GM18498 (cell line): ENCODE data around the gene SLC25A22.
A peak's percentile ranks its signal among the peaks of the same experiment; 100 is the strongest.

ENCODE experiments used
- ATAC-seq: cut with Tn5 transposase; IDR thresholded peaks from one replicate; pipeline ENCODE4 v1.9.1; 2021; ENCODE audit warnings: mild to moderate bottlenecking, moderate library complexity; ENCODE audit not compliant: unreplicated experiment

Gene SLC25A22

DNA sequence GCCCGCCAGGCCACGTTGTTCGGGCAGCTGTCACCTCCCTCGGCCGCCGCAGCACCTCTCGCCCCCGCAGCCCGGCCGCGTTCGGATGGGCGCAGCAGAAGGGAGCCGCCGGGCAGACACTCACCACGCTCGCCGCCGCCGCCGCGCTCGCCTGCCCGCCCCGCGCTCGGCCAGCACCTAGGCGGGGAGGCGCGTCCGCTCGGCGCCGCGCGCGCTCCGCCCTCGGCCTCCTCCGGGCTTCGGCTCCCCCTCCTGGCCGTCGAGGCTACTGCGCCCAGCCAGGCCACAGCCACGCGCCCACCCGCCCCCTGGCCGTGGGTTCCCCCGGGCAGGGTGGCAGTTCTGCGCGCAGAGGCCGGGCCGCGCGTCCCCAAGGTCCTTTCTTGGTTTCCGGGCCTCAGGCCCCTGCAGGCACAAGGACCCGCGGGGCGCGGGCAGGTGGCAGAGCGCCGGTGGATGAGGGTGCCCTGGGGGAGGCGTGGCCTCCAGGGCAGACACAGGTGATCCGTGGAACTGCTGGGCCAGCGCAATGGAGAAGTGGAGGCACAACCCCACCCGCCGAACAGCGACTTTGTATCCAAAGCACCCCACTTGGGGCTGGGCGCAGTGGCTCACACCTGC, at the start of gene SLC25A22:
Gene SLC25A22, minus strand, starts transcription at position 189 of the 621 bp plus-strand sequence. CDS start 3,275 bp downstream, outside the sequence.
- ATAC-seq = peak; percentile 67

DNA sequence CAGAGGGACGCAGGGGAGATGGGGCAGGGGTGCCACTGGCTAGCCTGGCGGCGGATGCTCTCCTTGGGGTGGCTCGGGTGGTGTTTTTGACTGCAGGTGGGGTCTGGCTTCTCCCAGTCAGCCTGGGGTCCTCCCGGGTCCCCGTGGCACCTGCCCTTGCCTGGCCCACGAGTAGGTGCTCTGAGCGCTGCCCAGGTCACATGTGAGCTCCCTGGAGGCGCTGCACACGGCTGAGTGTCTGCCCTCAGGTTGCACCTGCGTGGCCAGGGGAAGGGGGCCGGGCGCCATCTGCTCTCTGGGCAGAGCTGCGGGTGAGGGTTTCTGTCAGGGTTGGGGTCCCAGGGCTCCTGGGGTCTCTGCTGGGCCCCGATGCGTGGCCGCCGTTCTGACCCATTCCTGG, 49.8 kb upstream of the SLC25A22 start:
- no peak for ATAC-seq

DNA sequence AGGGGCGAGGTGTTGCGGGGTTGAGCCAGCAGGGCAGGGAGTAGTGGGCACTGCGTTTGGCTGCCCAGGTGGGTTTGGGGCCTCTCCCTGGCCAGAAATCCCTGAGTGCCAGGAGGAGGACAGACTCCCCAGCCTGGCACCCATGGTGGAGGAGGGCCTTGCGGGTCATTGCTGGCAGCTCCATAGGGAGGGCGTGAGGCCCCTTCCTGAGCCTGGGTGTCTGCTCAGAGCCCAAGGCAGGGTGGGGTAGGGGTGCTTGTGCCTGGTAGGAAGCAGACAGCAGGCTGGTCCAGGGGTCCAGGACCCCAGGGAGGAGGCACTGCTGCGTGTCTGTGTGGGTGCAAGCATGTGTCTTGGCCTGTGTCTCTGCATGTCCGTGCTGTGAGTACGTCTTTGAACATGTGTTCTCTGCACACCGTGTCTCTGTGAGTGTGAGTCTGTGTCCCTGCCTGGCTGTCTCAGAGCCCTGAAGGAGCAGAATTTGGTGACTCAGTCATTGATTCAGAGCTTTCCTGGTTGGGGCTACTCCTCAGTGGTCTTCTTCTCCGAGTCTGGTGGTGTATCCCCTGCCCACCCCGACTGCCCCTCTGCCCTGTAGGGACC, 48.5 kb upstream of the SLC25A22 start:
- no peak for ATAC-seq

DNA sequence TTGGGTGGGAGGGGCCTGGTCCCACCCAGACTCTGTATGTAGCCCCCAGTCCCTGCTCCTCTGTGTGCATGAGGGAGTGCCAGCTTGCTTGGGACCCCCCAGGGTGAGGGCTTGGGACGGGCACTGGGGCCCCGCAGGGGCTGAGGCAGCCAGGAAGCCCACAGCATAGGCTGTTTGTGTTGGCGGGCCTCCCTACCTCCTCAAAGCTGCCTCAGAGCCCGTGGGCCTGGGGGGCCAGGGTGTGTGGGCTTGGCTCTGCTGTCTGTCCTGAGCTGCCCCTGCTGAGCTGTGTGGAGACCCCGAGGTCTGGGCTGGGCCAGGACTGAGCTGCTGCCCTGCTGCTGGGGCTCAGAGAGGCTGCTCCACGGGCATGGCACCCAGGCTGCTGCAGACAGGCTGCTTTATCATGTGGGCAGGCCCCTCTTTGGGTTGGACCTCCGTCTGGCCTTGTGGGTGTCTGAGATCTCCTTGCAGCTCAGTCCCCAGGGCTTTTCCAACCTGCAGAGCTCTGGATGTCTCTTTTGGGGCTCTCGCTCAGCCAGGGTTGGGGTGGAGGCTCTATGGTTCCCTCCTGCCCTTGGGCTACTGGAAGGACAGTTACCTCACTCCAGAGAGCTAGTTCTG, 47.9 kb upstream of the SLC25A22 start:
- no peak for ATAC-seq

DNA sequence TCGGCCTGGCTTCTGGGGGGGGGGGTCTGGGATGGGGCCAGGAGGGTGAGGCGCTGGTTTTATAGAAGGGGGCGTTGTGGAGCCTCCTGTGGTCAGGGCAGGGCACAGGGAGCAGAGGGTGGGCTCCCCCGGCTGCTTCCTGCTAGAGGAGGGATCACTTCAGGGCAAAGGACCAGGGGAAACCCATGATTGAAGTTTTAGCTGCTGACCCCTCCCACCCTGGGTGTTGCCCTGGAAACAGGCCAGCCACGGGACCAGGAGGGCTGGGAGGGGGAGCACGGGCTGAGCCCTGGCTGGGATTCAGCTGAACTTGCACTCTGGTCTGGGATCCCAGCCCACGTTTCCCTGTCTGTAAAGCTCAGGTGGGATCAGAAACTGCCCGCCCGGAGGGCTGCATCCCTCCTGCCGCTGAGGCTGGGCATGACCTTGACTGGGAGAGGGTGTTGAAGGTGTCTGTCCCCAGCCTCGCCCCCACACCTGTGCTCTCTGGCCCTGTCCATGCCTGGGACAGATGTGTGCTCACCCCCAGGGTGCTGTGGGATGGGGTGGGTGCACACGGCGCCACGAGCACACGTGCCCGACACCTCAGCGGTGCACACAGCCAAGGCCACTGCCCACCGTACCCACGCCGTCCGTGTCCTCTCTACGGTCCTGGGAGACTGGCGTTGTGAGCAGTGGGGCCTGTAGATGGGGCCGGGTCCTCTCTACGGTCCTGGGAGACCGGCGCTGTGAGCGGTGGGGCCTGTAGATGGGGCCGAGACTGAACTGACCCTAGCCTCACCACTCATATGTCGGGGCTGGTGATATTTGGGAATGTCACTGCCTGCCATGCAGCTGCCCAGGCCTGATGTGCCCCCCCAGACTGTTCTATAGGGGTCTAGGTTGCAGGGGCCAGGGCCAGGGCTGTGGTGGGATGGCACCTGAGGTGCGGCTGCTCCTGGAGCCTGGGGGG, 46.9 kb upstream of the SLC25A22 start:
- ATAC-seq = no peak

DNA sequence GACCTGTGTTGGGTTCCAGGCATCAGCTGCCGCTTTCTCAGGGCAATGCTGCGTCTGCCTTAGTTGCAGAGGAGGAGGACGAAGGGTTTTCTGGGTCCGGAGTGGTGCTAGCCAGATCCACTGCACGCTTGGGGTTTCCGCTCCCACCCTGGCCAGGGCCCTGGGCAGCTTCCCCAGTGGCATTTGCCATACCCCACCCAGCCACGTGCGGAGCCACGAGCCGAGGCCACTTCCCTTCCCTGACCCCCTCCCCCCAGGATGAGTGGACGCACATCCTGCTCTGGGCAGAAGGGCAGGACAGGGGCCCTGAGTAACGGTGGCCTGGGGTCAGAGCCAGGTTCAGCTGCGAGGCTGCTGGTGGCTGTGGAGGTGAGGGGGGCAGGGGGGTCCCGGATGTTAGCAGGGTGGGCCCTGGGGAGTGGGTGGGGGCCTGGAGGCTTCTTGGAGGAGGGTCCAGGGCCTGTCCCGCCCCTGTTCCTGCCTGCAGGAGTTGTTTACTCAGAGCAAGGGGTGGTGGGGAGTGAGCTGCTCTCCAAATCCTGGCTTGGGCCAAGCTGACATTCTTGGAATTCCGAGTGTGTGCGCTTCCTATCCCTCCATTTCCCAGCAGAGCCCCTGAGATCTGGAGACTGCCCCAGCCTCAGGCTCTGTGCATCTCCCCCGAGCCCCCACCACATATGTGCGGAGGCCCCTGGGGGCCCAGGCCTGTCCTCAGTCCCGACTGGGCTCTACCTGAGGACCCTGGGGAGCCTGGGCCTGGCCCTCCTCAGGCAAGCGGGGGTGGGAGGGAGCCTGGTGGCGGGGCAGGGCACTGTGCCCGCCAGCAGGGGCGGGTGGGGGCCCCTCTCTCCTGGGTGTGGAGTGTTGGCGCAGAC, 46.0 kb upstream of the SLC25A22 start:
- ATAC-seq = no peak

DNA sequence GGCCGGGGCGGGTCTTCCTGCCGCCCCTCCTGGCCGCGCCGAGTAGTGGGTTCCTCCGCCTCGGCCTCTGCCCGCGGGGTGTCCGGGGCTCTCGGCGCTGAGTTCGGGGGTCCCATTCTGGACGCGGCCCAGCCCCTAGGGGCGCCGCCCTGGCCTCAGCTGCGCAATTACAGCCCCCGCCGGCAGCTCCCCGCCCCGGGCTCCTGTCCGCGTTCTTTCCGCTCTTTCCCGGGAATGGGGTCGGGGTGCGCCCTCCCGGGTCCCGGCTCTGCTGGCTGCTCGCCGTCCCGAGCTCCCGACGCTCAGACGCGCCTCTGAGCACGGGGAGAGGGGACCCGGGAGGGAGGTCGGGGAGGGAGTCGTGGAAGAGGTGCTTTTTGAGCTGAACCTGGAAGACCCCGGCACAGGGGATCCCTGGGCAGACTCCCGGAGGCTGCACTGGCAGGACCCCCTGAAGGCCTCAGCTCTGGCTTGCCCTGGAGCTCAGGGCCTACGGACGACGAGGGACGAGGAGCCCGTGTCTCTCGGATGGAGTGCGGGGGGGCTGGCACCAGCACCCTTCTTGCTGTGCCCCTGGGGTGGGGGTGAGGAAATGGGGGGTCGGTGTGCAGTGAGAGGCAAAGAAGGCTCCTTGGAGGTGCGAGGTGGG, 45.1 kb upstream of the SLC25A22 start:
- peak; percentile 15 for ATAC-seq

DNA sequence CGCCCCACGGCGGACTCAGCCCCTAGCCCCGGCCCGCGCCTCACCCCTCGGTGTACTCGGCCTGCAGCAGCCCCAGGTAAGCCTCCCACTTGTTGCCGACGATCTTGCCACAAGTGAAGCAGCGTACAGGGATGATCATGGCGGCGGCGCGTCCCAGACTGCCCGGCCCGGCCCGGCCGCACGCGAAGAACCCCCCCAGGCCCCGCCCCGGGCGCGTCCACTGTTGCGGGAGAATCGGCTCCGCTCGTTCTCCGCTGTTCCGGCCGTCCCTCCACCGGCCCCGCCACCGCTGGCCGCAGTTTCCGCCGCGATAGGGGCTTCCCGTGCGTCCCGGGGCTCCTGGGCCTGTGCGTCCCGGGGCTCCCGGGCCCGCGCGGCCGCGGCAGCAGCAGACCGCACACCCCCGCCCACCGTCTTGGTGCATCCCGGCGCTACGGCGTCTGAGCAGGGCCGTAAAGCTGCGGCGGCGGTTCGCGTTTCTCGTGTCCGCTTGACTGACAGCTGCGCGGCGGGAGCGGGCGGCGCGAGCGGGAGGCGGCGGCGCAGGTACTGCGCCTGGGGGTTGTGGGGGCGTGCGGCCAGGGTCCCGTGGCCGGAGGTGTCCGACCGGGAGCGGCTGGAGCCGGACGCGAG, 44.4 kb upstream of the SLC25A22 start, which contains the start of the genes POLR2L and TSPAN4:
Gene POLR2L, minus strand, starts transcription at position 160 of the 633 bp plus-strand sequence. Its CDS starts 21 bp downstream, at position 139.
Gene TSPAN4, plus strand, starts transcription at position 483 of the 633 bp plus-strand sequence. CDS start 7,453 bp downstream, outside the sequence.
- ATAC-seq = peak; percentile 68

DNA sequence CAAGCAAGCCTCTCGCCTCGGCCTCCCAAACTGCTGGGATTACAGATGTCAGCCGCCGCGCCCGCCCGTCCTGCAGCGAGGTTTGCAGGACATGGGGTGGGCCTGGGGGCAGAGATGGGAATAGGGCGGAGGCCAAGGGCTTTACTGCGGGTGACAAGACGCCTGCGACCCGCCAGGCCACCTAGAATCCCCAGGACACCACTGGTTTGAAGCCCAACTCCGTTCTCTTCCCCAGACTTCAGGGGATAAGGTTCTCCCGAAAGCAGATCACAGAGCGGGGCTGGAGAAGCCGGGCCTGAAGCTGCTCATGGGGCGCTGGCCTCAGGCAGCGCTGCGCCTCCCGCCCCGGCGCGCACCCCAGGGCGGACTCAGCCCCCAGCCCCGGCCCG, 43.9 kb upstream of the SLC25A22 start:
- peak; percentile 27 for ATAC-seq

DNA sequence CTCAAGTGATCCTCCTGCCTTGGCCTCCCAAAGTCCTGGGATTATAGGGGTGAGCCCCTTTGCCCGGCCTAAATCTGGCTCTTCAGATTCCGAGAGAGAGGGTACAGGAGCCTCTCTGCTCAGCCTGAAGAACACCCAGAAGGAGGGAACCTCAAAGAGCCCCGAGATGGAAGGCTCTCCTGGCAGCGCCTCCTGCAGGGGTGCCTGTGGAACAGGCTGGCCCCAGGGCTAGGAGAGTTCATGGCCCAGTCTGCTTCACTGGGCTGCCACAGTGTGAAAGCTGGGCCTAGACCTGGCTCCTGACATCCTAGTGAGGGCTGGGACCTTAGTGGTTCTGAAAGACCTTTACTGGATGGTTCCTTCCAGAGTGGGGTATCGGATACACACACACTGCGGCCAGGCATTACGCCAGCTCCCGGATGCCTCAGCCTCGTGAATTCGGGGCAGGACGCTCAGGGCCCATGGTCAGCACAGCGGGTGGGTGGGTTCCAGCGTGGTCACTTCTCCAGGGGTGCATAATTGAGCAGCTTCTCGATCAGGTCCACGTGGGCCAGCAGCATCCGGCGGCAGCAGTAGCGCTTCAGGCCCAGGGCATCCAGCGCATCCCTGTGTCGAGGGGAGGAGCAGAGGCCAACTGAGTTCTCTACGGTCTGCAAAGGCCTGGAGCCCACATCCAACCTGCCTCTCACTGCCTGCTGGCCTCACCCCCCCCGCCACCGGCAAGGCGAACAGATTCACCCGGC, 42.0 kb upstream of the SLC25A22 start:
- ATAC-seq = no peak

DNA sequence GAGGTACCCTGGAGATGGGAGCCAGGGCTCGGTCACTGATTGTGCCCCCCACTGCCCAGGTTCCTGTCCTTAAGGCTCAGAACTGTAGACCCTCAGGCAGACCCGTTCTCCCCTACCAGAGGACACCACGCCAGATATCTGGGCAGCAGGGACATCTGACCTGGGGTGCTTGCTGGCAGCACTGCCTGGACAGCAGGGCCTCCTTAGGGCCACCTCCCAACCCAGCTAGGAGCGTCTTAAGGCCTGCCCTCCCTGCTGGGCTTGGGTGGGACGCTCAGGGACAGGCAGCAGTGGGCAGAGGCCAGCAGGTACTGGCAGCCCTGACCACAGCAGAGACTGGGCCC, 41.2 kb upstream of the SLC25A22 start:
- no peak for ATAC-seq

DNA sequence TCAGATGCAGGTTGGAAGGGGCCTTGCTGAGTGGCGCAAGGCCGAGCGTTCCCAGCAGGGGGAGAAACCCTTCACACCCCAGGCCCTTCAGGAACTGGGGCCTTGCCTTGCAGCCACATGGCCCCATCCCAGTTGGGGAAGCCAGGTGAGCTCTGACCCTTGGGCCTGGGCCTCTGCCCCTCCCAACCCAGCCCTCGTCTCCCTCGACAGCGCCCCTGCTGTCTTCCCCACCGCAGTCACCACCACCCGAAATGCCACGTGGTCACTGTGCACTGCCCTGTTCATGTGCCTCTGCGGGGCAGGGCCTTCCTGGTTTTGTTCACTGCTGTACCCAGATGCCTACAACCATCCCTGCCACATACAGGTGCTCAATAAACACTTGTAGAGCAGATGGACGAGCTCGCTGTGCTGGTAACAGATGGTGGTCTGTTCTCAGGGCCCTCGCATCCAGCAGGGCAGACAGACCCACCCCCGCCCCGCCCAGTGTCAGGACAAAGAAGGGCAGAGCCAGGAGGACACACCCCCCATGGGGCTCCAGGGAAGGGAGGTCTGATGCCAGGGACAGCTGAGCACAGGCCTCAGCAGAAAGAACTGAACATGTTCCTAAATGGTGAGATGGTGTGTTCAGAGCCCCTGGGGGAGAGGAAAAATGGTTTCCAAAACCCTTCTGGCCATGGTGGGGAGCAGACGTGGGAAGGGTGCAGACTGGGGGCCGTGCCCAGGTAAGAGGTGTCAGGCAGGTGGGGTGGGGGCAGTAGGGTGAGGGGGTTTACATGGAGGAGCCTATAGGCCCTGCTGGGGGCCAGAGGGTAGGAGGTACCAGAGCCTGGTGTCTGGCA, 40.6 kb upstream of the SLC25A22 start:
- ATAC-seq = no peak

DNA sequence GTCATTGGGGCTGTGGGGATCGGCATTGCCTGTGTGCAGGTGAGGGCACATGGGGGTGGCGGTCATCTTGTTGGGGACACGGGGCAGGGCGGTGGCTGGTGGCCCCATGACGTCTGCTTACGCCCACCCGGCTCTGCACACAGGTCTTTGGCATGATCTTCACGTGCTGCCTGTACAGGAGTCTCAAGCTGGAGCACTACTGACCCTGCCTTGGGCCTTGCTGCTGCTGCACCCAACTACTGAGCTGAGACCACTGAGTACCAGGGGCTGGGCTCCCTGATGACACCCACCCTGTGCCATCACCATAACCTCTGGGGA, 39.9 kb upstream of the SLC25A22 start:
- no peak for ATAC-seq

DNA sequence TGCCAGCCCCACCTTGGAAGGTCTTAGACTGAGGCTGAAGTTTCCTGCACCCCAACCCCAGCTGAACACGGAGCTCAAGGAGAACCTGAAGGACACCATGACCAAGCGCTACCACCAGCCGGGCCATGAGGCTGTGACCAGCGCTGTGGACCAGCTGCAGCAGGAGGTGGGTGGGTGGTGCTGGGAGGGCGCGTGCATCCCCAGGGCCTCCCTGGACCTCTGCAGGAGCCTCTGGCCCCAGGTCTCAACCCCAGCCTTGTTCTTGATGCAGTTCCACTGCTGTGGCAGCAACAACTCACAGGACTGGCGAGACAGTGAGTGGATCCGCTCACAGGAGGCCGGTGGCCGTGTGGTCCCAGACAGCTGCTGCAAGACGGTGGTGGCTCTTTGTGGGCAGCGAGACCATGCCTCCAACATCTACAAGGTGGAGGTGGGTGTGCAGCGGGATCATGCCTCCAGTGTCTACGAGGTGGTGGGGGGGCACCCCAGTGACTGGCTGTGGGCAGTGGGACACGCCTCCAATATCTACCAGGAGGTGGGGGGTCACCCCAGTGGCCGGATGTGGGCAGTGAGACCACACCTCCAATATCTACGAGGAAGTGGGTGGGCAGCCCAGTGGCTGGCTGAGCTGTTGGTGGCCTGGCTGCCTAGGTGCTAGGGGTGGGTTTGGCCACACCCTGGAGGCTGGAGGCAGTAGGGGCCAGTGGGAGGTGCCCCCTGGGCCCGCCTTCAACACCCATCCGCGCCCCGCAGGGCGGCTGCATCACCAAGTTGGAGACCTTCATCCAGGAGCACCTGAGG, 39.3 kb upstream of the SLC25A22 start:
- ATAC-seq = no peak

DNA sequence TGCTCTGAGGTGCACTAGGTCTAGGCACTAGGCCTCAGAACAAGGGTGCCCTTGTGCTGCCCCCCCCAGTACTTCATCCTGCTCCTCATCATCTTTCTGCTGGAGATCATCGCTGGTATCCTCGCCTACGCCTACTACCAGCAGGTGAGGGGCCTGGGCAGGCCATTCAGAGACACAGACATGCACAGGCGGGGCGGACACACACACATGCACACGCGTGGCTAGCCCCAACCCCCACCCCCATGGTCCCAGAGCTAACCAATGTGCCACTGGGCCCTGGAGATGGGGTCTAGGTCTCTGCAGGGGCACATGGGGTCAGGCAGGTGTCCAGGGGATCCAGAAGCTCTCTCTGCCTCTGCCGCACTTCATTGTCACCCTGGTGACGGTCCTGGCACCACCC, 38.6 kb upstream of the SLC25A22 start:
- no peak for ATAC-seq

DNA sequence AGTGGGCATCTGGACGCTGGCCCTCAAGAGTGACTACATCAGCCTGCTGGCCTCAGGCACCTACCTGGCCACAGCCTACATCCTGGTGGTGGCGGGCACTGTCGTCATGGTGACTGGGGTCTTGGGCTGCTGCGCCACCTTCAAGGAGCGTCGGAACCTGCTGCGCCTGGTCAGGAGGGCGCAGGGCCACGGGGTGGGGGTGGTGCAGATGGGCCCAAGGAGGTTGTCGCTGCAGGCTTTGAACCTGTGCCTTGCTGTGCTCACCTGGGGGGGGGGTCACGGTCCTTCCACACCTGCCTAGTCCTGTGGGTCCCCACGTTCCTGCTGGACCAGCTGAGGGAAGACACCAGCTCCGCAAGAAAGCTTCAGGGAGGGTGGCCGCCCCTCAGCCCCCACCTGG, 38.2 kb upstream of the SLC25A22 start:
- ATAC-seq = no peak
